SK-N-SH treated with all-trans-retinoic acid at 6 μM for 48 hours (cell line): ENCODE measurements around the gene SULT1A2.
"Not testable (repeated sequence)": the region's sequence is repeated elsewhere in the genome, so short reads cannot be mapped to it uniquely, and the experiment has no call there.

Source experiments
- ATAC-seq: fragments of 200-7000 bp; cut with Tn5 transposase; 3 replicates; pipeline ENCODE4 v1.9.1; 2020; ENCODE audit warnings: mild to moderate bottlenecking, moderate library complexity
- ARNTL ChIP-seq: fragments of 450-650 bp; formaldehyde crosslinking; IDR thresholded peaks from 2 replicates; pipeline ENCODE4 v1.5.0; 2020; ENCODE audit warnings: low read depth, mild to moderate bottlenecking, moderate library complexity, borderline replicate concordance
- CSDC2 ChIP-seq: fragments of 250-450 bp; sonication (Bioruptor Pico); IDR thresholded peaks from 2 replicates; pipeline ENCODE4 v1.5.0; 2020; ENCODE audit warnings: mild to moderate bottlenecking, moderate library complexity
- ESRRG ChIP-seq: fragments of 250-450 bp; sonication (Bioruptor Pico); IDR thresholded peaks from 2 replicates; pipeline ENCODE4 v1.6.1; 2021; ENCODE audit warnings: mild to moderate bottlenecking
- GLIS3 ChIP-seq: fragments of 250-450 bp; sonication (Bioruptor Pico); IDR thresholded peaks from 2 replicates; pipeline ENCODE4 v1.5.0; 2020; ENCODE audit warnings: mild to moderate bottlenecking, moderate library complexity
- ISL1 ChIP-seq: fragments of 250-450 bp; sonication (Bioruptor Pico); IDR thresholded peaks from 2 replicates; pipeline ENCODE4 v2.1.2; 2022; ENCODE audit warnings: mild to moderate bottlenecking, moderate library complexity
- RARB ChIP-seq: fragments of 250-450 bp; sonication (Bioruptor Pico); IDR thresholded peaks from 2 replicates; pipeline ENCODE4 v1.8.0; 2021; ENCODE audit warnings: mild to moderate bottlenecking, moderate library complexity
- SNAI2 ChIP-seq: fragments of 250-450 bp; sonication (Bioruptor Pico); IDR thresholded peaks from 2 replicates; pipeline ENCODE4 v1.5.0; 2020; ENCODE audit warnings: mild to moderate bottlenecking, moderate library complexity
- TOX ChIP-seq: fragments of 250-450 bp; sonication (Bioruptor Pico); IDR thresholded peaks from 2 replicates; pipeline ENCODE4 v1.8.0; 2021; ENCODE audit warnings: mild to moderate bottlenecking, moderate library complexity, borderline replicate concordance
- ZFP3 ChIP-seq: fragments of 250-450 bp; sonication (Bioruptor Pico); IDR thresholded peaks from 2 replicates; pipeline ENCODE4 v1.5.0; 2020; ENCODE audit warnings: mild to moderate bottlenecking, moderate library complexity
- ZFP30 ChIP-seq: fragments of 450-650 bp; formaldehyde crosslinking; IDR thresholded peaks from 2 replicates; pipeline ENCODE4 v1.5.0; 2022; ENCODE audit warnings: mild to moderate bottlenecking, moderate library complexity
- ZNF565 ChIP-seq: fragments of 450-650 bp; formaldehyde crosslinking; conservative IDR thresholded peaks from 2 replicates; pipeline ENCODE4 v1.5.0; 2020; ENCODE audit warnings: low read depth, mild to moderate bottlenecking, moderate library complexity
- ZNF70 ChIP-seq: fragments of 450-650 bp; formaldehyde crosslinking; IDR thresholded peaks from 2 replicates; pipeline ENCODE4 v1.5.0; 2020; ENCODE audit warnings: mild to moderate bottlenecking, moderate library complexity
- ZNF8 ChIP-seq: fragments of 450-650 bp; formaldehyde crosslinking; IDR thresholded peaks from 2 replicates; pipeline ENCODE4 v1.5.0; 2020; ENCODE audit warnings: mild to moderate bottlenecking, moderate library complexity
- TF ChIP-seq, protein P1 (sequence below): fragments of 250-450 bp; sonication (Bioruptor Pico); IDR thresholded peaks from 2 replicates; pipeline ENCODE4 v1.5.1; 2021; ENCODE audit warnings: mild to moderate bottlenecking, moderate library complexity
- TF ChIP-seq, protein P2 (sequence below): fragments of 250-450 bp; sonication (Bioruptor Pico); IDR thresholded peaks from 2 replicates; pipeline ENCODE4 v1.5.1; 2020; ENCODE audit warnings: low read depth, mild to moderate bottlenecking, moderate library complexity
- TF ChIP-seq, protein P3 (sequence below): fragments of 250-450 bp; sonication (Bioruptor Pico); IDR thresholded peaks from 2 replicates; pipeline ENCODE4 v1.8.0; 2020; ENCODE audit warnings: mild to moderate bottlenecking, moderate library complexity, borderline replicate concordance
- TF ChIP-seq, protein P4 (sequence below): fragments of 250-450 bp; sonication (Bioruptor Pico); IDR thresholded peaks from 2 replicates; pipeline ENCODE4 v1.8.0; 2021; ENCODE audit warnings: low read depth, mild to moderate bottlenecking, moderate library complexity, borderline replicate concordance
- TF ChIP-seq, protein P5 (sequence below): fragments of 250-450 bp; sonication (Bioruptor Pico); IDR thresholded peaks from 2 replicates; pipeline ENCODE4 v1.5.0; 2020; ENCODE audit warnings: mild to moderate bottlenecking, moderate library complexity

Gene SULT1A2

DNA sequence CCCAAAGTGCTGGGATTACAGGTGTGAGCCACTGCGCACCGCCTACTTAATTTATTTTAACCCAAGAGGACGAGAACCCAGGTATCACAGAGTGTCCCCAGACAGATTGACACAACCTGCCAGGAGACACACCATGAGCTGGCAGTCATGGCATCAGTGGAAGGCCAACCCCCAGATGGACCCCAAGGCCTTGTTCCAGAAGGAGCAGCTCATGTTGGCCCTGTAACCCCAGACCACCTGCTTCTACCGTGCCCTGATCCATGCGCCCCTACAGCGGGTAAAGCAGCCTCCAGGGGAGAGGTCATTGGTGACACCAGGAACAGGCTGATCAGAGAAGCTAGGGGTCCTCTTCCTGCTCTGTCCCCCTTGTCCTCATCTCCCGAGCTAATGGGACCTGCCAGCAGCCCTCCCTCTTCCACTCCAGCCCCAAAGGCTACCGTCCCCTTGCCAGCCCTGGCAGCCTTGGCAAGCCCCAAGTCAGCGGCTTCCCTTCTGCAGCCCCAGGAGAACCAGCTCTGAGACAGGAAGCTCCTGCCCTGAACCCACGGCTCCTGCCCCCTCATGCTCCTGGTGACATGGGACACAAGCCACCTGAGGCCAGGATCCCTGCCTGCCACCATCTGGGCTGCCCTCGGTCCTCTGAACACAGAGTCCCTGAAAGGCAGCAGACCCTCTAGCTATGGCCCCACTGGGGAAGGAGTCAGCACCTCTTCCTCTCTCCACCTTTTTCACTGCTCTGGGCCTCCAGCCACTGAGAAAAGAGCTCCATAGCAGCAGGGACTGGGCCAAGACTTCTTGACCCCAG, 6.7 kb upstream of the SULT1A2 start:
- no peak for ATAC-seq
- no peak for TF ChIP-seq TOX (CRISPR knock-in tag)
- TF ChIP-seq ZFP30 (CRISPR knock-in tag): no peak
- TF ChIP-seq ZNF8 (CRISPR knock-in tag): no peak
- TF ChIP-seq RARB (CRISPR knock-in tag): no peak
- no peak for TF ChIP-seq CSDC2
- no peak for TF ChIP-seq SNAI2 (CRISPR knock-in tag)
- TF ChIP-seq ZFP3 (CRISPR knock-in tag): no peak
- no peak for TF ChIP-seq ISL1 (CRISPR knock-in tag)
- TF ChIP-seq, protein P1, sequence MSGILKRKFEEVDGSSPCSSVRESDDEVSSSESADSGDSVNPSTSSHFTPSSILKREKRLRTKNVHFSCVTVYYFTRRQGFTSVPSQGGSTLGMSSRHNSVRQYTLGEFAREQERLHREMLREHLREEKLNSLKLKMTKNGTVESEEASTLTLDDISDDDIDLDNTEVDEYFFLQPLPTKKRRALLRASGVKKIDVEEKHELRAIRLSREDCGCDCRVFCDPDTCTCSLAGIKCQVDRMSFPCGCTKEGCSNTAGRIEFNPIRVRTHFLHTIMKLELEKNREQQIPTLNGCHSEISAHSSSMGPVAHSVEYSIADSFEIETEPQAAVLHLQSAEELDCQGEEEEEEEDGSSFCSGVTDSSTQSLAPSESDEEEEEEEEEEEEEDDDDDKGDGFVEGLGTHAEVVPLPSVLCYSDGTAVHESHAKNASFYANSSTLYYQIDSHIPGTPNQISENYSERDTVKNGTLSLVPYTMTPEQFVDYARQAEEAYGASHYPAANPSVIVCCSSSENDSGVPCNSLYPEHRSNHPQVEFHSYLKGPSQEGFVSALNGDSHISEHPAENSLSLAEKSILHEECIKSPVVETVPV (CRISPR knock-in tag): no peak
- TF ChIP-seq, protein P2, sequence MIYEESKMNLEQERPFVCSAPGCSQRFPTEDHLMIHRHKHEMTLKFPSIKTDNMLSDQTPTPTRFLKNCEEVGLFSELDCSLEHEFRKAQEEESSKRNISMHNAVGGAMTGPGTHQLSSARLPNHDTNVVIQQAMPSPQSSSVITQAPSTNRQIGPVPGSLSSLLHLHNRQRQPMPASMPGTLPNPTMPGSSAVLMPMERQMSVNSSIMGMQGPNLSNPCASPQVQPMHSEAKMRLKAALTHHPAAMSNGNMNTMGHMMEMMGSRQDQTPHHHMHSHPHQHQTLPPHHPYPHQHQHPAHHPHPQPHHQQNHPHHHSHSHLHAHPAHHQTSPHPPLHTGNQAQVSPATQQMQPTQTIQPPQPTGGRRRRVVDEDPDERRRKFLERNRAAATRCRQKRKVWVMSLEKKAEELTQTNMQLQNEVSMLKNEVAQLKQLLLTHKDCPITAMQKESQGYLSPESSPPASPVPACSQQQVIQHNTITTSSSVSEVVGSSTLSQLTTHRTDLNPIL (CRISPR knock-in tag): no peak
- TF ChIP-seq, protein P3, sequence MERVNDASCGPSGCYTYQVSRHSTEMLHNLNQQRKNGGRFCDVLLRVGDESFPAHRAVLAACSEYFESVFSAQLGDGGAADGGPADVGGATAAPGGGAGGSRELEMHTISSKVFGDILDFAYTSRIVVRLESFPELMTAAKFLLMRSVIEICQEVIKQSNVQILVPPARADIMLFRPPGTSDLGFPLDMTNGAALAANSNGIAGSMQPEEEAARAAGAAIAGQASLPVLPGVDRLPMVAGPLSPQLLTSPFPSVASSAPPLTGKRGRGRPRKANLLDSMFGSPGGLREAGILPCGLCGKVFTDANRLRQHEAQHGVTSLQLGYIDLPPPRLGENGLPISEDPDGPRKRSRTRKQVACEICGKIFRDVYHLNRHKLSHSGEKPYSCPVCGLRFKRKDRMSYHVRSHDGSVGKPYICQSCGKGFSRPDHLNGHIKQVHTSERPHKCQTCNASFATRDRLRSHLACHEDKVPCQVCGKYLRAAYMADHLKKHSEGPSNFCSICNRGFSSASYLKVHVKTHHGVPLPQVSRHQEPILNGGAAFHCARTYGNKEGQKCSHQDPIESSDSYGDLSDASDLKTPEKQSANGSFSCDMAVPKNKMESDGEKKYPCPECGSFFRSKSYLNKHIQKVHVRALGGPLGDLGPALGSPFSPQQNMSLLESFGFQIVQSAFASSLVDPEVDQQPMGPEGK (CRISPR knock-in tag): no peak
- no peak for TF ChIP-seq ZNF70 (CRISPR knock-in tag)
- no peak for TF ChIP-seq ESRRG (CRISPR knock-in tag)
- TF ChIP-seq, protein P4, sequence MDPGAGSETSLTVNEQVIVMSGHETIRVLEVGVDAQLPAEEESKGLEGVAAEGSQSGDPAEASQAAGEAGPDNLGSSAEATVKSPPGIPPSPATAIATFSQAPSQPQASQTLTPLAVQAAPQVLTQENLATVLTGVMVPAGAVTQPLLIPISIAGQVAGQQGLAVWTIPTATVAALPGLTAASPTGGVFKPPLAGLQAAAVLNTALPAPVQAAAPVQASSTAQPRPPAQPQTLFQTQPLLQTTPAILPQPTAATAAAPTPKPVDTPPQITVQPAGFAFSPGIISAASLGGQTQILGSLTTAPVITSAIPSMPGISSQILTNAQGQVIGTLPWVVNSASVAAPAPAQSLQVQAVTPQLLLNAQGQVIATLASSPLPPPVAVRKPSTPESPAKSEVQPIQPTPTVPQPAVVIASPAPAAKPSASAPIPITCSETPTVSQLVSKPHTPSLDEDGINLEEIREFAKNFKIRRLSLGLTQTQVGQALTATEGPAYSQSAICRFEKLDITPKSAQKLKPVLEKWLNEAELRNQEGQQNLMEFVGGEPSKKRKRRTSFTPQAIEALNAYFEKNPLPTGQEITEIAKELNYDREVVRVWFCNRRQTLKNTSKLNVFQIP (CRISPR knock-in tag): no peak

DNA sequence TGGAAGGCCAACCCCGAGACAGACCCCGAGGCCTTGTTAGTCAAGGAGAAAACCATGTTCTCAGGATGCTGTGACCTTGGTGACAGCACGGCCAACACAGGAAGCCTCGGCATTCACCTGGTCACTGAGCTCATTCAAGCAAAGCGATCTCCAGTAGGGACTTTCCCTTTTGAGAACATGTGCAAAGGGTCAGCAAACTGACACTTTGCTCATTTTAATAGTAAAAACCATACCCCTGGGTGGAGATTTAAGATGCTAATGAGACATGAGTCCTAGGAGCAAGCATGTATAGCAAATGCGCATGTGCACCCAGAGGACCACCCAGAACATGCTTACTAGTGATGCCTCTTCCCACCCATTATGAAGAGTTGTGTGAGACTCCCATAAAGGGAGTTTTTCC, 5.7 kb upstream of the SULT1A2 start:
- TF ChIP-seq ISL1 (CRISPR knock-in tag): no peak
- no peak for TF ChIP-seq ZFP3 (CRISPR knock-in tag)
- no peak for TF ChIP-seq ZNF565 (CRISPR knock-in tag)
- TF ChIP-seq SNAI2 (CRISPR knock-in tag): no peak
- no peak for TF ChIP-seq ARNTL (CRISPR knock-in tag)
- TF ChIP-seq, protein P3 (CRISPR knock-in tag): no peak
- TF ChIP-seq, protein P5, sequence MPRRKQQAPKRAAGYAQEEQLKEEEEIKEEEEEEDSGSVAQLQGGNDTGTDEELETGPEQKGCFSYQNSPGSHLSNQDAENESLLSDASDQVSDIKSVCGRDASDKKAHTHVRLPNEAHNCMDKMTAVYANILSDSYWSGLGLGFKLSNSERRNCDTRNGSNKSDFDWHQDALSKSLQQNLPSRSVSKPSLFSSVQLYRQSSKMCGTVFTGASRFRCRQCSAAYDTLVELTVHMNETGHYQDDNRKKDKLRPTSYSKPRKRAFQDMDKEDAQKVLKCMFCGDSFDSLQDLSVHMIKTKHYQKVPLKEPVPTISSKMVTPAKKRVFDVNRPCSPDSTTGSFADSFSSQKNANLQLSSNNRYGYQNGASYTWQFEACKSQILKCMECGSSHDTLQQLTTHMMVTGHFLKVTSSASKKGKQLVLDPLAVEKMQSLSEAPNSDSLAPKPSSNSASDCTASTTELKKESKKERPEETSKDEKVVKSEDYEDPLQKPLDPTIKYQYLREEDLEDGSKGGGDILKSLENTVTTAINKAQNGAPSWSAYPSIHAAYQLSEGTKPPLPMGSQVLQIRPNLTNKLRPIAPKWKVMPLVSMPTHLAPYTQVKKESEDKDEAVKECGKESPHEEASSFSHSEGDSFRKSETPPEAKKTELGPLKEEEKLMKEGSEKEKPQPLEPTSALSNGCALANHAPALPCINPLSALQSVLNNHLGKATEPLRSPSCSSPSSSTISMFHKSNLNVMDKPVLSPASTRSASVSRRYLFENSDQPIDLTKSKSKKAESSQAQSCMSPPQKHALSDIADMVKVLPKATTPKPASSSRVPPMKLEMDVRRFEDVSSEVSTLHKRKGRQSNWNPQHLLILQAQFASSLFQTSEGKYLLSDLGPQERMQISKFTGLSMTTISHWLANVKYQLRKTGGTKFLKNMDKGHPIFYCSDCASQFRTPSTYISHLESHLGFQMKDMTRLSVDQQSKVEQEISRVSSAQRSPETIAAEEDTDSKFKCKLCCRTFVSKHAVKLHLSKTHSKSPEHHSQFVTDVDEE (CRISPR knock-in tag): no peak
- TF ChIP-seq ZNF70 (CRISPR knock-in tag): no peak
- no peak for TF ChIP-seq GLIS3 (CRISPR knock-in tag)
- TF ChIP-seq, all 23 proteins: peak for 0
- ATAC-seq: no peak

DNA sequence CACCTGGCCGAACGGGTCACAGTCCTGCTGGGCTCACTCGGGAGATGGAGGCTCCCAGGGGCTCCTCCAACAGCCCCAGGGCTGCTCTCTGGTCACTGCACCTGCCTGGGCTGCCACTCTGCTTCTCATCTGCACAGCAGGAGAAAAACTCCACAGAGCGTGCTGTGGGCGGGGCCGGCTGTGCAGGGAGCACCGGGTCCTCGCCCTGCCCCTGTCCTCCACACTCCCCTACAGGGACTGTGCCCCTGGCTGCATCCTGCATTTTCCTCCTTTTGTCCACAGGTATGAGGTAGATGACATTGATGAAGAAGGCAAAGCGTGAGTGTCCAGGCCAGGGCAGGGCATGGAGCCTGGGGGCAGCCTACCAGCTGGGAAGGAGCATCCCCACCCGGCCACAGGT, 5.2 kb upstream of the SULT1A2 start:
- ATAC-seq: not testable (repeated sequence)

DNA sequence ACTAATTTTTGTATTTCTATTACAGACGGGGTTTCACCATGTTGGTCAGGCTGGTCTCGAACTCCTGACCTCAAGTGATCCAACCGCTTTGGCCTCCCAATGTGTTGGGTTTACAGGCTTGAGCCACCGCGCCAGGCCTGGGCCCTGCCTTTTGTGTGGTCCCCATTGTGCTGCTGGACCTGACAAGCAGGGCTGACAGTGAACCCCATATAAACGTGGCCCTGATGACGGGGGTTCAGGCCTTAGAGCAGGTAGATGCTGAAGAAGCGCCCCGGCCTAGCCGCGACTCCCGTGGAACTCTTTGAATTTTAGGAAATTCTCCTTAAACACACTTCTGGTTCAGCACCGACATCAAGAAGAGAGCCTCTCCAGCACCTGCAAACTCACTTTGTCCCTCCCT, 4.7 kb upstream of the SULT1A2 start:
- ATAC-seq: not testable (repeated sequence)

DNA sequence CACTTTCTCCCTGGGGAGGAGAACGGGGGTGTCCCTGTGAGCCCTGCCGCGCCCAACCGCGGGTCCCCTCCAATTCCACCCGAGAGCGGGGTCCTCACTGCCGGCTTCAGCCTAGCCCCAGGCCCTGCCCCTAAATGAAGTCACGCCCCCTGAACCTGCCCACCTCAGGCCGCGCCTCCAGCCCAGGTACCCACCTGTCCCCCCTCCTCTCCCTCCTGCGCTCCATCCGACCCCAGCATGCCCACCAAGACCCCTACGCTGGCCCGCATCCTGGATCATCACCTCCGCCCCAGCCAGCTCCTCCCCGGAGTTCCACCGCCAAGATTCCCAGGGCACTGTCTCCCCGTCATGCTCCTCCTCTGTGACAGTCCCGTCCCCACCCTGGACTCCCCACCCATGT, 4.1 kb upstream of the SULT1A2 start:
- ATAC-seq: not testable (repeated sequence)

DNA sequence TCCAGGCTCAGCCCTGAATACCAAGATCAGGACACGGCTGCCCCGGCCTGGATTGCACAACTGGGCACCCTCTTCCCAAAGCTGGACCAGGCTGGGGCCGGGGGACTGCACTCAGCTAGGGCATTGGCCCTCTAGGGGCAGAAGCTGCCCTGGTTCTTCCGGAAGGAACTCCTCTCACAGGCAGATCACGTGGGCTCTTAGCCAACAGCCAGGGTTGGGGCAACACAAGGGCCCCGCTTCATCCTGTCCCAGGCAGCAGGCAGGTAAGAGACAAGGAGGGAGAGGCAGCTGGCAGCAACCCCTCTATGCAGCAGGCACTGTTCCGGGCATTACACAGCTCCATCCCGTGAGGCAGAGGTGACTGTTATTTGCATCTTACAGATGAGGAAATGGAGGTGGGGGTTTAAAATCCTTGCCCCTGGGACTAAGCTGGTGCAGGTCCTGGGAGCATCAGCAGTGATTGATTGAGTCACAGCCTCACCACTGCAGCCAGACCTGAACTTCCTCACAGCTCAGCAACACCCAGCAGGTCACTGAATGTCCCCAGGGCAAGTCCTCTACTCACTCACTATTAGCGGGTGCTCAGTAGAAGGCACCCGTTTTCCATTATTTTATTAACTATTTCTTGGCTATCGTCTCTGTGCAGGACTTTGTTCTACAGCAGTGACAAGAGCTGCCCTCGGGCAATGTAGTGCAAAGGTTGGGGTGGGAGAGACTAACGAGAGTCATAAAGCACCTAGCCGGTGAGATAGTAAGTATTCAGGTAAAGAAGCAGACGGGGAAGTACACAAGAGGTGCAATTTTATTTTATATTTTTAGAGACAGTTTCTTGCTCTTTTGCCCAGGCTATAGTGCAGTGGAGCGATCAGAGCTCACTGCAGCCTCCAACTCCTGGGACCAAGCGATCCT, 2.8 kb upstream of the SULT1A2 start:
- ATAC-seq: peak; percentile 45
